ENCODE data around the gene SYAP1.

GRCh38 chrX:16722481-16722880, 3.1 kb downstream of the SYAP1 start:
- TF ChIP-seq CTCF (IDR thresholded peaks at IDR 0.05) = no peak
- no peak for TF ChIP-seq EZH2 (IDR thresholded peaks at IDR 0.05; ENCODE audit: borderline replicate concordance, insufficient read depth, low read depth, low read length, poor library complexity, severe bottlenecking)

All from B cell (primary cell).